ENCODE data around the gene SLC8A1.

- TF ChIP-seq CTCF (IDR thresholded peaks at IDR 0.05) (no peak), POLR2A (IDR thresholded peaks at IDR 0.05) (no peak), POLR2AphosphoS5 (IDR thresholded peaks at IDR 0.05) (no peak)
These were observed 34.0 kb upstream of the SLC8A1 start for GRCh38 chr2:40485854-40486253.
